Kidney capillary endothelial cell (primary cell): Measurements from ENCODE around the gene KRTAP9-6.
"Not testable (repeated sequence)": the region's sequence is repeated elsewhere in the genome, so short reads cannot be mapped to it uniquely, and the experiment has no call there.

Experiments used
- DNase-seq: peaks from one replicate; pipeline ENCODE4 v3.0.0-alpha.2; 2018; ENCODE audit warnings: low spot score

The KRTAP9-6 gene

GRCh38 chr17:41271858-41272257 is 6.7 kb downstream of the KRTAP9-6 start:
- no peak for DNase-seq

GRCh38 chr17:41275648-41276190 is 10.5 kb downstream of the KRTAP9-6 start, which contains the start of gene KRTAP9-7:
TSS of gene KRTAP9-7 (plus strand) at chr17:41275698. CDS start at chr17:41275698, 0 bp downstream.
- not testable (repeated sequence) for DNase-seq

- DNase-seq = no peak
These were observed 13.2 kb downstream of the KRTAP9-6 start for GRCh38 chr17:41278176-41278955.

GRCh38 chr17:41284043-41284442 is 18.9 kb downstream of the KRTAP9-6 start:
- DNase-seq = no peak

GRCh38 chr17:41284546-41284945 is 19.4 kb downstream of the KRTAP9-6 start:
- no peak for DNase-seq

GRCh38 chr17:41287050-41287449 is 21.9 kb downstream of the KRTAP9-6 start:
- no peak for DNase-seq

- DNase-seq = no peak
These were observed 28.8 kb downstream of the KRTAP9-6 start for GRCh38 chr17:41294016-41294415.

- DNase-seq = no peak
These were observed 31.7 kb downstream of the KRTAP9-6 start for GRCh38 chr17:41296846-41297245.

GRCh38 chr17:41298458-41299135 is 33.4 kb downstream of the KRTAP9-6 start:
- no peak for DNase-seq

GRCh38 chr17:41301204-41301790 is 36.1 kb downstream of the KRTAP9-6 start:
- DNase-seq = no peak

- DNase-seq = no peak
These were observed 37.0 kb downstream of the KRTAP9-6 start, which contains the start of gene KRTAP29-1 for GRCh38 chr17:41301916-41302901. TSS of gene KRTAP29-1 (minus strand) at chr17:41302851. CDS start at chr17:41302851, 0 bp downstream.

GRCh38 chr17:41302981-41303380 is 37.8 kb downstream of the KRTAP9-6 start:
- no peak for DNase-seq

- DNase-seq = no peak
These were observed 38.9 kb downstream of the KRTAP9-6 start for GRCh38 chr17:41304091-41304490.

GRCh38 chr17:41307647-41308046 is 42.5 kb downstream of the KRTAP9-6 start:
- DNase-seq = no peak

GRCh38 chr17:41308251-41308917 is 43.2 kb downstream of the KRTAP9-6 start:
- no peak for DNase-seq

- DNase-seq = no peak
These were observed 43.8 kb downstream of the KRTAP9-6 start, which contains the start of gene KRTAP16-1 for GRCh38 chr17:41308918-41309359. TSS of gene KRTAP16-1 (minus strand) at chr17:41309309. CDS start at chr17:41309253, 56 bp downstream.

GRCh38 chr17:41311111-41311510 is 45.9 kb downstream of the KRTAP9-6 start:
- DNase-seq = no peak

- no peak for DNase-seq
These were observed 50.1 kb downstream of the KRTAP9-6 start, which contains the start of gene KRTAP17-1 for GRCh38 chr17:41315204-41315794. TSS of gene KRTAP17-1 (minus strand) at chr17:41315710. CDS start at chr17:41315650, 60 bp downstream.
